Esophagus muscularis mucosa (tissue), 4 donors: ENCODE data around the gene APOC4. TPM values are rescaled to one million over a fixed set of nuclear protein-coding genes. Genes with fewer than 3 reads are reported as not detected.

Experiments
- DNase-seq: peaks from one replicate; pipeline ENCODE4 v3.0.0-alpha.2; 2017; ENCODE audit errors: extremely low spot score
- H3K27ac ChIP-seq, 4 donors: fragments of 200-600 bp; sonication (generic); replicated peaks in 1 of 4; 1 replicate in 3 of 4; 2 replicates in 1 of 4; pipeline ENCODE4 v1.5.1; 2016 to 2019; ENCODE audit warnings: mild to moderate bottlenecking in 1 of 4
- H3K27me3 ChIP-seq, 4 donors: fragments of 200-600 bp; sonication (generic); one replicate each; pipeline versions ENCODE4 v1.5.1 to v1.6.0; 2016 to 2019
- H3K36me3 ChIP-seq, 4 donors: fragments of 200-600 bp; sonication (generic); one replicate each; pipeline ENCODE4 v1.5.1; 2016 to 2019
- H3K4me1 ChIP-seq, 4 donors: fragments of 200-600 bp; sonication (generic); one replicate each; pipeline ENCODE4 v1.5.1; 2016 to 2019
- H3K4me3 ChIP-seq, 4 donors: fragments of 200-600 bp; sonication (generic); 1 replicate in 2 of 4; 2 replicates in 2 of 4; pipeline ENCODE4 v1.5.1; 2016 to 2019; ENCODE audit warnings: mild to moderate bottlenecking in 4 of 4, moderate library complexity in 1 of 4
- H3K9me3 ChIP-seq, 4 donors: fragments of 200-600 bp; sonication (generic); 1 replicate in 3 of 4; 2 replicates in 1 of 4; pipeline ENCODE4 v1.5.1; 2016 to 2019
- EP300 ChIP-seq: sonication (generic); formaldehyde crosslinking; IDR thresholded peaks from one replicate; pipeline ENCODE4 v1.6.1; 2017; ENCODE audit warnings: antibody characterized with exemption
- POLR2A ChIP-seq: fragments of 450-650 bp; IDR thresholded peaks from one replicate; pipeline ENCODE4 v1.6.1; 2017; ENCODE audit warnings: antibody characterized with exemption, moderate library complexity, mild to moderate bottlenecking, low read depth
- POLR2AphosphoS5 ChIP-seq, 2 donors: sonication (generic); formaldehyde crosslinking; IDR thresholded peaks; one replicate each; pipeline ENCODE4 v1.6.1; 2017; ENCODE audit warnings: antibody characterized with exemption in 2 of 2
- WGBS: methylation state at CpG from one replicate; pipeline ENCODE4 v1.1.5; 2018; 5-methylcytosine and 5-hydroxymethylcytosine counted together
- intact Hi-C: fragments of 100-400 bp; cut with DNase I; formaldehyde crosslinking; loops from one replicate; pipeline ENCODE4 v1.15.1; 2023
- total RNA-seq, 4 donors: library from RNA; depleted of rRNA; stranded (reverse); fragments of >200 nt; gene quantifications; one replicate each; pipeline versions ENCODE4 v1.1.0 to v1.2.1, GENCODE V29; 2016
- TF ChIP-seq, protein P1 (sequence below), 3 experiments: fragments of 200-600 bp in 2 of 3; fragments of 450-650 bp in 1 of 3; sonication (generic) in 2 of 3; IDR thresholded peaks; one replicate each; pipeline ENCODE4 v1.5.1; 2017 to 2019; ENCODE audit warnings: antibody characterized with exemption in 3 of 3, mild to moderate bottlenecking in 2 of 3, moderate library complexity in 1 of 3

Gene APOC4, protein sequence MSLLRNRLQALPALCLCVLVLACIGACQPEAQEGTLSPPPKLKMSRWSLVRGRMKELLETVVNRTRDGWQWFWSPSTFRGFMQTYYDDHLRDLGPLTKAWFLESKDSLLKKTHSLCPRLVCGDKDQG
- not detected for total RNA-seq

DNA sequence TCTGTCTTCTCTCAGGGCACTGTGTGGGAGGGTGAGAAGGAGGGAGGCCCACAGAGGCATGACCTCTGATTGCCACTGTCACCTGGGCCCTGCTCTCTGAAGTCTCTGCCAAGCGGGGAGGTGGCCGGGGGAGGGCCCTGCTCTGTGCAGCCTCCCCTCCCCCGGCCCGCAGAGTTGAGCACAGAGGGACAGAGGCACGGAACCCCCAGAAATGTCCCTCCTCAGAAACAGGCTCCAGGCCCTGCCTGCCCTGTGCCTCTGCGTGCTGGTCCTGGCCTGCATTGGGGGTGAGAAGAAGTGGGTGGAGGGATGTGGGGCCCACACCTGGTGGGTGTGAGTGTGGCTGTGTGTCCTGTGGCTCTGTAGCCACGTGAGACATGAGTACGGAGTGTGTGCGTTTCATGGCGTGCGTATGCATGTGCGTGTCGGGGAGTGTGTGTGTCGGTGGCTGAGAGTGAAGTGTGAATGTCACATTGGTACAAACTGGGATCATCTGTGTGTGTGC lies at the start of gene APOC4:
TSS of gene APOC4 (plus strand) at position 171 of the 505 bp plus-strand sequence. CDS start at position 212, 41 bp downstream.
- no peaks in the 10 kb centered on the region for H3K36me3 ChIP-seq
- H3K27ac ChIP-seq: no peak within 1 kb of the TSS
- no peak within 1 kb of the TSS for H3K4me3 ChIP-seq
- H3K27me3 ChIP-seq: no peaks in the 10 kb centered on the region
- TF ChIP-seq, protein P1, sequence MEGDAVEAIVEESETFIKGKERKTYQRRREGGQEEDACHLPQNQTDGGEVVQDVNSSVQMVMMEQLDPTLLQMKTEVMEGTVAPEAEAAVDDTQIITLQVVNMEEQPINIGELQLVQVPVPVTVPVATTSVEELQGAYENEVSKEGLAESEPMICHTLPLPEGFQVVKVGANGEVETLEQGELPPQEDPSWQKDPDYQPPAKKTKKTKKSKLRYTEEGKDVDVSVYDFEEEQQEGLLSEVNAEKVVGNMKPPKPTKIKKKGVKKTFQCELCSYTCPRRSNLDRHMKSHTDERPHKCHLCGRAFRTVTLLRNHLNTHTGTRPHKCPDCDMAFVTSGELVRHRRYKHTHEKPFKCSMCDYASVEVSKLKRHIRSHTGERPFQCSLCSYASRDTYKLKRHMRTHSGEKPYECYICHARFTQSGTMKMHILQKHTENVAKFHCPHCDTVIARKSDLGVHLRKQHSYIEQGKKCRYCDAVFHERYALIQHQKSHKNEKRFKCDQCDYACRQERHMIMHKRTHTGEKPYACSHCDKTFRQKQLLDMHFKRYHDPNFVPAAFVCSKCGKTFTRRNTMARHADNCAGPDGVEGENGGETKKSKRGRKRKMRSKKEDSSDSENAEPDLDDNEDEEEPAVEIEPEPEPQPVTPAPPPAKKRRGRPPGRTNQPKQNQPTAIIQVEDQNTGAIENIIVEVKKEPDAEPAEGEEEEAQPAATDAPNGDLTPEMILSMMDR (IDR thresholded peaks at IDR 0.05): no peak
- TF ChIP-seq POLR2AphosphoS5 (IDR thresholded peaks at IDR 0.05) (no peak), EP300 (no peak), POLR2A (no peak)
- WGBS: 89% methylated on average over 8 of the region's 14 CpGs
- no peak for DNase-seq
- H3K4me1 ChIP-seq: no peaks in the 10 kb centered on the region
- intact Hi-C loops: no loop called here
- H3K9me3 ChIP-seq: no peaks in the 10 kb centered on the region

- WGBS: 89% methylated on average over 7 of the region's 7 CpGs
- Histone ChIP-seq H3K4me1 (peaks cover 19 to 32% (median 31%) of the 10 kb centered on the region in 4 donors), H3K4me3 (no peak overlapping the region), H3K9me3 (no peaks in the 10 kb centered on the region), H3K27ac (no peak overlapping the region), H3K27me3 (no peaks in the 10 kb centered on the region), H3K36me3 (peaks cover 43 to 67% (median 64%) of the 10 kb centered on the region in 4 donors)
- DNase-seq: no peak
- TF ChIP-seq EP300: no peak
- no peak for TF ChIP-seq POLR2A
- TF ChIP-seq, protein P1 (IDR thresholded peaks at IDR 0.05): no peak
- no peak for TF ChIP-seq POLR2AphosphoS5 (IDR thresholded peaks at IDR 0.05)
- intact Hi-C loops: loop anchor here (10.0 kb wide), 1 partner anchor 182 kb away; the partner anchor contains the start of genes GEMIN7 and ZNF296
Measured at GRCh38 chr19:44892932-44893331, 49.1 kb upstream of the APOC4 start.

GRCh38 chr19:44893332-44894051 lies 48.5 kb upstream of the APOC4 start:
- H3K27me3 ChIP-seq: no peaks in the 10 kb centered on the region
- TF ChIP-seq POLR2AphosphoS5 (IDR thresholded peaks at IDR 0.05) (no peak), EP300 (no peak), POLR2A (no peak)
- TF ChIP-seq, protein P1 (IDR thresholded peaks at IDR 0.05): no peak
- H3K9me3 ChIP-seq: no peaks in the 10 kb centered on the region
- DNase-seq: no peak
- no peak overlapping the region for H3K4me3 ChIP-seq
- intact Hi-C loops: loop anchor here (10.0 kb wide), 1 partner anchor 181 kb away; the partner anchor contains the start of genes GEMIN7 and ZNF296
- H3K36me3 ChIP-seq: peaks cover 38 to 67% (median 64%) of the 10 kb centered on the region in 4 donors
- no peak overlapping the region for H3K27ac ChIP-seq
- 87% methylated on average over 17 of the region's 18 CpGs for WGBS
- peaks cover 19 to 32% (median 31%) of the 10 kb centered on the region in 4 donors for H3K4me1 ChIP-seq

DNA sequence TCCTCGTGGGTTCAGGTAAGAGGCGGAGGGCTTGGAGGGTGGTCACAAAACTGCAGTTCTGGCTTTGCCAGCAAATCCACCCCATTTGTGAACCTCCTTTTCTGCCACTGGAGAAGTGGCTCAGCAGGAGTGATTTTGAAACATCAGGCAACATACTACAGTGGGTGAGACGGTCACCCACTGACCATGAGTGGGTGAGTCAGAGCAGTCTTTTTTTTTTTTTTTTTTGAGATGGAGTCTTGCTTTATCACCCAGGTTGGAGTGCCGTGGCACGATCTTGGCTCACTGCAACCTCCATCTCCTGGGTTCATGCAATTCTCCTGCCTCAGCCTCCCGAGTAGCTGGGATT lies 48.0 kb upstream of the APOC4 start:
- intact Hi-C loops: loop anchor here (10.0 kb wide), 1 partner anchor 181 kb away; the partner anchor contains the start of genes GEMIN7 and ZNF296
- peaks cover 38 to 66% (median 65%) of the 10 kb centered on the region in 4 donors for H3K36me3 ChIP-seq
- WGBS: 94% methylated on average over 6 of the region's 6 CpGs
- no peak overlapping the region for H3K27ac ChIP-seq
- no peaks in the 10 kb centered on the region for H3K9me3 ChIP-seq
- DNase-seq: no peak
- H3K27me3 ChIP-seq: no peaks in the 10 kb centered on the region
- peaks cover 19 to 32% (median 31%) of the 10 kb centered on the region in 4 donors for H3K4me1 ChIP-seq
- no peak overlapping the region for H3K4me3 ChIP-seq
- no peak for TF ChIP-seq POLR2A
- TF ChIP-seq, protein P1 (IDR thresholded peaks at IDR 0.05): no peak
- TF ChIP-seq EP300: no peak
- no peak for TF ChIP-seq POLR2AphosphoS5 (IDR thresholded peaks at IDR 0.05)
